NCI-H1092 treated with DMSO at 0.1 percent for 48 hours (cell line): ENCODE data around the gene IFT88.
"Not testable (repeated sequence)": the region's sequence is repeated elsewhere in the genome, so short reads cannot be mapped to it uniquely, and the experiment has no call there.

Source experiments
- DNase-seq: peaks from one replicate; lab custom pipeline; 2025; lab: John Stamatoyannopoulos, UW

The IFT88 gene

DNA sequence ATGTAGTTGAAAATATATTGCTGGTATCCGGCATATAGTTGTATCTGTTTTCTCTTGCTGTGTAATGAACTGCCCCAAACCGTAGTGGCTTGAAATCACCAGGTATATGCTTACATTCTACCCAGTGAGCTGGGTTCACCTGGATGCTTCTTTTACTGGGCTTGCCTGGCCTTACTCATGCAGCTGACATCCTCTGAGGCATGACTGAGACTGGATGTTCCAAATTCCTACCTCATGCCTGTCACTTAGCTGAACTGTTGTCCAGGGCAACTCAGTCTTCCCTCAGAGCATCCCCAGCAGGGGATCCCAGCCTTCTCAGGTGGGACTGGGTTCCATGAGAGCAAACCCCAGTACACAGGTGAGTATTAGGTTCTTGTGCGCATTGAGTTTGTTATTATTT, 66.8 kb downstream of the IFT88 start:
- DNase-seq = no peak

DNA sequence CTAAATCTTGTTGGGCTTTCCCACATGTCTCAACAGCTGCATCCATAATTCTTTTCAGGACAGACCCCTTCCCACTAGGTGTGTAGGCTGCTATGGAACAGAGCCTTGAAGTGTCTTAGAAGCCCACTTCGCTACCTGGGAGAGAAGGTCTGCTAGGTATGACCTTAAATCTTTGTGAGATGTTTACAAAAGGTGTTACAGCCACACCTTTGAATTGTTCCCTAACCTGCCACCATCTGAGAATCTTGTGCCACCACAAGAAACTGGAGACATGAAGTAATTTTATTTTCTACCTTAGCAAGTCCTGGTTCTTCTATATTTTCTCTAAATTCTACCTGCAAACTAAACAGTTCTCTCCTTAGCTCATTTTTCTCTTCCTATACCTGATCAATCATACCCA, 69.1 kb downstream of the IFT88 start:
- no peak for DNase-seq

DNA sequence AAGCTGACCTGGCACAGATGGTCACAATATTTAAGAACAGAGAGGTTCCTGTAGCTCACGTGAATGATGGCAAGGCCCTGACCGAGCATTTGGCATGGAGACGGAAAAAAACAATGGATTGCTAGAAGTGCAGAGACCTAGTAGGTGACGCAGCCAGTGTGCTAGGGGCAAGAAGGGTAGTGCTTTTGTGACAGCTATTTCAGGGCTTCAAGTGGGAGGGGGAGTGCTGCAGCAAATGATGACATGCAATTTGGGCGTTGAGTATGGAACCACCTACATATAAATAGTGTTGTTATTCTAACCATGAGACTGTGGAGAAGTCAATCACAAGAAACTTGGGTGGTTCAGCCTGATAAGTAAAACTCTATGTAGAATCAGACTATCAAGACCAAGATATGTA, 70.9 kb downstream of the IFT88 start:
- no peak for DNase-seq

DNA sequence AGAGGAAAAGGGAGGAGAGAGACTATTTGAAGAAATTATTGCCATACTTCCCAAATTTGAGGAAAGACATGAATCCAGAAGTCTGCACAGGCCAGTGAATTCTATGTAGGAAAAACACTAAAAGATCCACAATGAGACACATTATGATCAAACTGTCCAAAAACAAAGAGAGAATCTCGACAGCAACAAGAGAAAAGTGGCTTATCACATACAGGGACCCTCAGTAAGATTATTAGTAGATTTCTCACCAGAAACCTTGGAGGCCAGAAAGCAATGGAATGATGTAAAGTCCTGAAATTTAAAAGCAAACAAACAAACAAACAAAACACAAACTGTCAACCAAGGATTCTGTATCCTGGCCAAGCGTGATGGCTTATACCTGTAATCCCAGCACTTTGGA, 80.8 kb downstream of the IFT88 start:
- no peak for DNase-seq

DNA sequence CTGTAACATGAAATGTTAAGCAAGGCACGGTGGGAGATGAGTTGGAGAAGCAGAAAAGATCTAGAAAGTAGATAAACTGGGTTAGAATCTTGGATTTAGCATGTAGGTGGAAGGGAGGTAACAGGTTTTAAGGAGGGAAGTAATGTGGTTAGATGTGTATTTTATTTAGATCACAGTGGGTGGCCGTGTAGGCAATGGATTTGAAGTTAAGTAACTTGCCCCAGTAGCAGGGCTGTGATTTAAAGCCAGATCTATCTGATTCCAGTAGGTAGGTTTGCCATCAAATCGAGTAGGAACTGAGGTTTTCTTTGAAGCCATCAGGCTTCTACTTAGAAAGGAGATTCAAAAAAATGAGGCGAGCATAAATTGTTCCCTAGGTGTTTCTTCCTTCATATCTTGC, 86.0 kb downstream of the IFT88 start:
- DNase-seq = no peak

DNA sequence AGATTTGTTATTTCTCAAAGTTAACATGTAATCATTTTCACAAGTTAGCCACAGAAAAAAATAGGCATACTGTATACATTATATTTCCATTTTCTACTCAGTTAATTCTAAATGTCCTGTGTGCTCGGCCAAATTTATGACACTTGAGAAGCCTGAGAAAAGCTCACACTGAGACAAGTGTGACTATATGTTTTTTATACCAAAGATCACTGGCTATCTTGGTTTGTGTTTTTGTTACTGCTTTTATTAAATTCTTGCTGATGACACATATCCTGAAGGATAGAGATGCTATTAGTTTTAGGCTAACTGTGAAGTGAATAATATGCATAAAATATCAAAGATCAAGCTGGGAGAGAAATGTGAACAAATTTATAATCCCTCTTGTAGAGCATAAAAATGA, 87.2 kb downstream of the IFT88 start:
- DNase-seq = no peak

DNA sequence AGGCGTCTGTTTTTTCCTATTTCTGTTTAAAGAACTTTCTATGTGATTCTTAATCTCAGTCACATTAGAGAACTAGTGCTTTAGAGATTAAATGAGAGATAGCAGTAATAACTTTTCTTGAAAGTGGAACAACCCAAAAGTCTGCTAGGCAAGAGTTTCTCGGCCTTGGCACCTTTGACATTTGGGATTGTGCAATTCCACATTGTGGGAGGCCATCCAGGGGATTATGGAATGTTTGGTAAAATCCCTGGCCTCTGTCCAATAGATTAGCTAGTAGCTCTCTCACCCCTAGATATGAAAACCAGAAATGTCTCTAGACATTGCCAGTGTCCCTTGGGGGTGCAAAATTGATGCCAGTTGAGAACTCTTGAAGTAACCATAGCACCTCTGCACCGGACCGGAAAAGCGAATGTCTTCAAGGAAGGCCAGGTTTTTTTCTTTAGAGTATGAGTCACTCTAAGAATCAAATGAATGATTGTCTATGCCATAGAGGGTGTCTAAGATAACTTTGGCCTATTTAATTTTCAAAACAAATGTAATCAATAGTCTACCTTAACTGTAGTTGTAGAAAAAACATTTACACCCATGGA, 91.6 kb downstream of the IFT88 start:
- DNase-seq = no peak

DNA sequence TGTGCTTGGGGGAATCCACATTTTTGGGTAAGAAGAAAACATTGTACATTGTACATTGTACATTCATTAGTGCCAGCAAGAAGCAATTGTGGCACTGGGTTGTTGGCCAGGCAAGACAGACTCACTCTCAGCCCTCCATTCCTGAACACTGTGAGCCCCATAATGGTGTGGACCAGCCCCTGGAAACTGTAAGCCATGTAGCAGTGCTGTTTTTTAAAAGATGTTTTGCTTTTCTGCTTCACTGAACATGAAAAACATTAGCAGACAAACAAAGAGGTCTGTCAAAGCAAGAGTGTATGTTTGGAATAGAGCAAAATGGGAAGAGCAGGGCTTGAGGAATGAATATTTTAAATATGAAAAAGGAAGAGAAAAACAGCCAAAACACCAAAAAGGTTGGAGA, 97.4 kb downstream of the IFT88 start:
- DNase-seq = no peak

DNA sequence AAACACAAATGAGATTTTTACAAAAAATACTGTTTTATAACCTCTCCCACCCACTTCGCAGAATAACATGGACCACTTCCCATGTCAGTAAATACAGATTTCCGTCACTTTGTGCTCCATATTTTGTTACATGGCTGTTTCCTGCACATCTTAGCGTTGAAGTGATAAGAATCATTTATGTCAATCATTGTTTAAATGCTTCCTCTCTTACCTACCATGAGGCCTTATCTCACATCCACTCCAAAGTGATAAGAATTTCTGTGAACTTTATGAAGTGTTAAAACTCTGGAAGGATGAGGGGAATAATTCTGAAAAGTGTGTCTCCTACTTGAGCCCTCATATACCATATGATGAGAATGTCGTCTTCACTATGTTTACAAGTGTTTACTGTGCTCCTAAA, 100.0 kb downstream of the IFT88 start:
- no peak for DNase-seq

DNA sequence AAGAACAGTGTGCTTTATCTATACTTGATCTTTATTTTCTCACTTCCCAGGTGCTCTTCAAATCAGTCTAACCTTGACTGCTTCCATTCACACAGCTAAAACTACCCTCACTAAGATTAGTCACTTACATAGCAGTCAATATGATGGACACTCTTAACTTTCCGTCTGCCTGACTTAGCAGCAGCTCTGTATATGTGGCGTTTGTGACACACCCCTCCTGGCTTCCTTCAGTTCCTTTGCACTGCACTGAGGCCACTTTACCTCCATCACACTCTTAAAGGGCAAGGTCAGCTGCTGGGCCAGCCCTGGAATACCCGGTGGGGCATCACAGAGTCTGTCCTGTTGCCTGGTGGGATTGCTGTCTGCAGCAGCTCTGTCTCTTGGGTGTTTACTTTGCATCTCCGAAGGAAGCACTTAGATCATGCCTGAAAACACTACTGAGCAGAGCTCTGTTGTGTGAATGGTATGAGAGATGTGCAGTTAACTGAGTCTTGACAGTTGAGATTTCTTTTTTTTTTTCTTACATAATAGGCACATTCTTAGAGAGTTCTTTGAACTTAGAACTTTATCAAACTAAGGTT, 101.0 kb downstream of the IFT88 start:
- no peak for DNase-seq

DNA sequence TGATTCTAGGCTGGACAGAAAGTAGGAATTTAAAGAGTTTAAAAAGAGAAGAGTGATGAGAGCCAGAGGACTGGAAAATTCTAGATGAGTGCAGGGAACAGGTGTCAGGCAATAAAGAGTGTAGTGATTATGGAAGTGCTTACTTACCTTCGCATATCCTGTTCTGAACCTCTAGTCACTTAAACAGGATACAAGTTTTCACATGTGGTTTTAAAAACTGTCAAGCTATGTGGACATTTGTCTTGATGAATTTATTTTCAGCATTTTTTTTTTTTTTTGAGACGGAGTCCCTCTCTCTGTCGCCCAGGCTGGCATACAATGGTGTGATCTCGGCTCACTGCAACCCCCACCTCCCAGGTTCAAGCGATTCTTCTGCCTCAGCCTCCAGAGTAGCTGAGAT, 102.2 kb downstream of the IFT88 start:
- no peak for DNase-seq

DNA sequence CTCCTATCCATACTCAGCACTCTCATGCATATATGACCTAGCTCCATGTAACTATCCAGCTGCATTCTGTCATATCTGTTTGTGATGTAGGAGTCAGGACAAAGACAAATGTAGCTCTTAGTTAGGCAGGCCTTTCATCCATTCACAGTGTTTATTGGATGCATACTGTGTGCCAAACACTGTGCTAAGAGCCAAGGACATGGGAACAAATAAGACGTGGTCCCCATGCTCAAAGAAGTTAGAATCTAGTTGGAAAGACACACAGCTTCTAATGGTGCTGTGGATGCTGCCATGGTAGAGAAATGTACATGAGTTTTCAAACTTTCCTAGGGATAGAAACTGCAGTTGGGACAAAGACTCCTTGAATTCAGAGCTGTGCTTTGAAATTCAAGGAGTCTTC, 104.8 kb downstream of the IFT88 start:
- DNase-seq = no peak

DNA sequence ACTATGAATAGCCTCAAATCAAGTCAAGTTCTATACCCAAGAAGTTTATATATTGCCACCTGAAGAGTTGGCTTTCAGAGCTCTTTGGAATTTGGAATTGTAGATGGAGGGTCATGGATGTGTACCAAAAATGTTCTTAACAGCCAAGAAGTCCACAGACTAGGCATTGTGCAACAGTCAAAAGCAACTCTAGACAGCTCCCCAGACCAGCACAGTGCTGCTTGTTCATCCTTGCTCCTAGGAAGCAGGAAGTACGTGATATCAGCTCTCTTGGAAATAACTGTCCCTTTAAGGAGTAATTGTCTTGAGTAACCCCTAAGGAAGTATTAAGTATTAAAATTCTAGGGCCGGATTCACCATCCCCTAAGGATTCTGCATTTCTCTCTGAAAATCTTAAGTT, 105.8 kb downstream of the IFT88 start:
- DNase-seq = no peak

DNA sequence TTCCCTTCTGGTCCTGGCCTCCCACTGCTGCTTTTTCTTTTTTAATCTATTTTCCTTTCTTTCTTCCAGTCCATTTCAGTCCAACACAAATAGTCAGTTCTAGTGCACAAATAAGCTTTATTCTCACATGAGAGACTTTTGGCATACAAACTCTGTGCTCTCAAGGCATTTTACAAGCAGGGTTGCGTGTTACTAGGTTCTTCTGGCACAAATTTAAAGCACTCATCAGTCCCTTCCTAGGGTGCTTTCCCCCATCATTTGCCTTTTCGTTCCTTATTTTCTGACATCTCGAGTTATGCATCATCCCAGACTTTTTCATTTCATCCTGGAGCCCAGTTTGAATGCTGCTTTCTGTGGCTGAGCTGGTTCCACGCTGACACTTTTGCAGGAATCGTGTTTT, 106.8 kb downstream of the IFT88 start:
- DNase-seq = no peak

DNA sequence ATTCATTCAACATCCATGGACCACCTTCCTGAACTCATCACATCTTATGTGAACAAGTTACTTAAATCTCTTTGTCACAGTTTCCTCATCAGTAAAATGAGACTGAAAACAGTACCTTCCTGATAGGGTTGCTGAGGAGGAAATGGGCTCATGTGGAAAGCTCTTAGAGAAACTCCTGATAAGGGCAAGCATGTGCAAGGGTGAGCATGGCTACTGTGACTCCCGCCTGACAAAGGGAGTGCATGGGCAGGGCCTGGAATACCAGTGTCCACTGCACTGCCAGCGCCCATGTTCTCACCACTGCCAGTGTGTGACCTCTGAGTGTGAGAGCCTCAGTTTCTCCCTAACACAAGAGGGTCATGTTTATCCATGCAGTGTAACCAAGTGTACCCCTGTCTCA, 109.3 kb downstream of the IFT88 start:
- no peak for DNase-seq

DNA sequence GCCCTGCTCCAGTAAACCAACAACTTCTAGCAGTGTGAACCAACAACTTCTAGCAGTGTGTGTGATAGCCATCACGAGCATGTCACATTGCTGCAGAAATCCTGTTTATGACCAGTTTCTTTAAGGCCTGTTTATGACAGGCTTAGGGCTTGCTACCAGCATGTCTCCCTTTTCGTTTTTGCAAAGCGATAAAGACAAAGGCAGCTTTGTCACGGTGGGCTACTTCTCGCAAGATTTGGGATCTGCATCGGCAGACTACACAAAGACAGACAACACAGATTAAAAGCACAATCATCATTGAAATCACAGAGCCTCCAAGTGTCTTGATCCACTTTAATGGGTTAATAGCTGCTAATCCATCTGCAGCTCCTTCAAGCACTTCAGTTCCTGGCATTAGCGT, 111.6 kb downstream of the IFT88 start:
- not testable (repeated sequence) for DNase-seq

DNA sequence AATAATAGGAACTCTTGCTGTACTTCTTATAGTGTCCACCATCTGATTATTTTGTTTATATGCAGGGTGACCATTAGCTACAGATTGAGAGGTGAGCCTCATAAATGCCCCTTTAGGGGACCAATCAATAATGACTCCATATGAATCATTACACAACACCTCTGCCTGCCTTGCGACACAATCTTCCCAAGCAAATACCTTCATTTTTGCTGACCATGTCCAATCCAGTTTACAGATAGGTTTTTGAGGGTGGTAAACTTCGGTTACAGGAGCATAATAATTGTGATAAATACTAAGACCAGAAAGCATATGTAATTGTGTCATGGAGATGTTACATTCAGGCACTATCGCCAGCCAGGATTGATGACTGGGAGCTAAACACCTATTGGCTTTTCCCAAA, 112.9 kb downstream of the IFT88 start:
- no peak for DNase-seq

DNA sequence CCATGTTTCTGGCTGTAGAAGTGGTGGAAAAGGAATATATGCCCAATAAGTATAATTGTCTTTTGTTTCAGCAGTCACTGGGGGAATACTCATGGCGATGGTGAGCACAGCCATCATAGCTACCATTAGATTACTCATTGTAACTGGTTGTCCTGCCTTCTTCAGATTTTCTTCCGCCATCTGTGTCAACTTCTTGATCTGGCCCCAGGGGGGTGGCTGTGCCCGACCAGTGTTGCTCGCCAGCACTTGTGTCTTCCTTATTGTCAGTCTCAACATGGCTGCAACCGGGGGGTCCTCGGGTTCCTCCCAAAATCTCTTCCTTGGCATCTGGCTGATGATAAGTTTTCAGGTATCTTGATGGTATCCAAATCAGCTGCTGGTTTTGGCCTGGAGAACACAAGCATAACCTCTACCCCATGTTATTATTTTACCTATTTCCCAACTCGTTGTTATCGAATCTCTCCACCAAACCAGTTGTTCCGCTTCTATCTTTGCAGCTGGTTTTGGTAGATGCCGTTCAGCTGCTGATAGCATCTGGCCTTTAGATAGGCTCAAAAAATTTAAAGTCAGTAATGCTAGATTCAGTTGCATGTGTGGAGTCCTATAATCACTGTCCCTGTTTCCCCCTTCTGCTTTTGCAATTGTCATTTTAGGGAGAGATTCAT, 113.6 kb downstream of the IFT88 start:
- no peak for DNase-seq

DNA sequence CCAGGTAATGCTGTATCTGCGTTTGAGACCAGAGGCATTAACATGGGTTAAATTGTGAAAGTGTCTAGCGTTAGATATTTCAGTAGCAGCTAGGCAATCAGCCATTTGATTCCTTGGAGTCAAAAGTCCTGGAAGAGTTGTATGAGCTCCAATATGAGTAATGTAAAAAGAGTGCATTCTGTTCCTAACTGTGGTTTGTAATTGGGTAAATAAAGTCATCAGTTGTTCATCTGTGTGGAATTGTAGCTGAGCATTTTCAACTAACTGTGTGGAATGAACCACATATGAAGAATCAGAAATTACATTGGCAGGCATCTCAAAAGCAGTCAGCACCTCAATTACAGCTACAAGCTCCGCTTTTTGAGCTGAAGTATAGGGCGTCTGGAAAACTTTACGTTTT, 114.5 kb downstream of the IFT88 start:
- not testable (repeated sequence) for DNase-seq

DNA sequence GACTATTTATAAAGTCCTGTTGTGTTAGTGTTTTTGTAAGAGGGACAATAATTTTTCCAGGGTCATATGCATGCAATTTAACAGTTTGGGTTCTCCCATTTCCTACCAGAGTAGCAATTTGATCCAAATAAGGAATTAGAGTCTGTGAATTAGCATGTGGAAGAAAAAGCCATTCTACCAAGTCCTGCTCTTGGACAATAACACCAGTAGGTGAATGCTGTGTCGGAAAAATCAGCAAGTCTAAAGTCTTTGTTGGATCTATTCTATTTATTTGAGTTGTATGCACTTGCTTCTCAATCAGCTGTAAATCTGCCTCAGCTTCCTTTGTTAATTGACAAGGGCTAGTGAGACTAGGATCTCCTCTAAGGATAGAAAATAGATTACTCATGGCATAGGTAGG, 115.1 kb downstream of the IFT88 start:
- no peak for DNase-seq

DNA sequence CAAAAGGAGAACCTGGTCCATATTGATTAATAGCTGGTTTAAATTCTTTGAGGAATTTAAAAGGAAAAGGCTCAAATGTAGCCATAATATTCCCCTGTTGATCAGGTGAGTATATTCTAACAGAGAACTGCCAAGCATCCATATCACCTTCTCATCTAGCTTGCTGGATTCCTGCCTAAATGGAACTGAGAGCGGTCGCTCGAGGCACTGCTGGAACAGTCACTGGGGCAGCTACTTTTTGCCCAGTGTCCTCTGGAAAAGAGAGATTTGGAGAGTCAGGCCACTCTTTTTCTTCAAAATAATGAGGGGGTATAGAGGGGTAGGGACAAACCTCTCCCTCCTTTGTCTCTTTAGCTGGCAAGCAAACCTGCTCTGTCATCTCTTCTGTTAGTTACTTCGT, 117.1 kb downstream of the IFT88 start:
- DNase-seq = no peak

DNA sequence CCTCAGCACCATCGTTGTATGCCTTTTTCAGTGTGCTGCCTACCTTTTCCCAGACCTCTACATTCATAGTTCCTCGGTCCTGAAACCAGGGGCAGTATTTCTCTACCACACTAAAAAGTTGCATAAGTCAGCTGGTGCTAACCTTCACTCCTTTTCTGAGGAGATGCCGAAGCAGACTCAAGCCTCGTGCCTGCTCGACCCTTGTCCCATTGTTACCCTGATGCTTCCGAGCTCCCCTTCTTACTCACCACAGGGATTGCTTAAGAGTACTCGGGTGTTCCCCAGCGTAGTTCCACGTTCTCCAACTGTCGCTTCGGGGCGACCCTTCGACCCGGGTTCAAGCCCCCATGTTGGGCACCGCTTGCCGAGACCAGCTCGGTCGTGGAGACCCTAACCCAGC, 117.6 kb downstream of the IFT88 start:
- DNase-seq = no peak

DNA sequence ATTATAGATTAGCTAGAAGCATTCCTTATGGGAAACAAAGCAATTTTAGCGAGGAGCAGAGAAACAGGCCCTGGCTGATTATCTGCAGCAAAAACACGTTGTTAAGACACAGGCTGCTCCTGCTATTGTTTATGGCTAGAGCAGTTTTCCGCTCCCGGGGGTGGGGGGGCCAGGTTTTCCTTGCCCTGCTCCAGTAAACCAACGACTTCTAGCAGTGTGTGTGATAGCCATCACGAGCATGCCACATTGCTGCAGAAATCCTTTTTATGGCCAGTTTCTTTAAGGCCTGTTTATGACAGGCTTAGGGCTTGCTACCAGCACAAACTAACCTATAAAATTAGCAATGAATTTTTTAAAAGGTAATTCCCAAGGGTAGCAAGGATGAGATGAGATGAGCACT, 118.1 kb downstream of the IFT88 start:
- DNase-seq = no peak

DNA sequence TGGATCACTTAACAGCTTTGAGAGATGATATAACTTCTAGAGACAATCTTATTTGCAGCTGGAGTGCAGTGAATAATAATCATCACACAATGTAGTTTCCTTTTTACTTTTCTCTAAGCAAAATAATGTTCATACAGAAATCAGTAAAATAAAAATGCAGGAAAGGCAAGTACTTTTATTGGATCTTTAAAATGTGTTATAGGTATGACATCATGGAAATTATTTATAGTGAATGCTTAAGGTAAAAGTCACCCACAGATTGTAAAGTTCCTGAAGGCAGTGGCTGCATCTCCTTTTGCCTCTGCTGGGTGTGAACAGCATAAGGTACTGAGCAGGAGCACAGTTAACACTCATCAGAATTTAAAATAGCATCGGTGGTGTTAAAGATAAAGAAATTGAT, 119.2 kb downstream of the IFT88 start:
- no peak for DNase-seq
